ENCODE results near the gene SPATA31D1.

Gene SPATA31D1

GRCh38 chr9:81981883-81982282, 6.7 kb upstream of the SPATA31D1 start:
- TF ChIP-seq CTCF (IDR thresholded peaks at IDR 0.05; ENCODE audit: unreplicated experiment in 3 of 3), result no peak
- Mint-ChIP-seq H3K4me3 (no peak overlapping the region), H3K27me3 (ENCODE audit: low read depth) (no peaks in the 10 kb centered on the region), H3K27ac (no peak overlapping the region), H3K9me3 (peaks cover 3% of the 10 kb centered on the region), H3K36me3 (ENCODE audit: low read depth) (no peaks in the 10 kb centered on the region), H3K4me1 (no peaks in the 10 kb centered on the region)

GRCh38 chr9:81984928-81985327, 3.6 kb upstream of the SPATA31D1 start:
- Mint-ChIP-seq H3K9me3 (no peaks in the 10 kb centered on the region), H3K4me3 (no peak overlapping the region), H3K27ac (no peak overlapping the region), H3K36me3 (ENCODE audit: low read depth) (no peaks in the 10 kb centered on the region), H3K4me1 (no peaks in the 10 kb centered on the region), H3K27me3 (ENCODE audit: low read depth) (no peaks in the 10 kb centered on the region)
- no peak for TF ChIP-seq CTCF (IDR thresholded peaks at IDR 0.05; ENCODE audit: unreplicated experiment in 3 of 3)

GRCh38 chr9:81986051-81986450, 2.5 kb upstream of the SPATA31D1 start:
- Mint-ChIP-seq H3K4me3 (no peak overlapping the region), H3K27ac (no peak overlapping the region)
- no peak for TF ChIP-seq CTCF (IDR thresholded peaks at IDR 0.05; ENCODE audit: unreplicated experiment in 3 of 3)

GRCh38 chr9:81989700-81990099, 1.1 kb downstream of the SPATA31D1 start:
- Mint-ChIP-seq H3K9me3 (peaks cover 4% of the 10 kb centered on the region), H3K4me3 (no peak overlapping the region), H3K36me3 (ENCODE audit: low read depth) (no peaks in the 10 kb centered on the region), H3K4me1 (no peaks in the 10 kb centered on the region), H3K27ac (no peak overlapping the region), H3K27me3 (ENCODE audit: low read depth) (peaks cover 13% of the 10 kb centered on the region)
- no peak for TF ChIP-seq CTCF (IDR thresholded peaks at IDR 0.05; ENCODE audit: unreplicated experiment in 3 of 3)

More at GRCh38 chr9:81986051-81986450, 2.5 kb upstream of the SPATA31D1 start:
- H3K36me3 Mint-ChIP-seq (ENCODE audit: low read depth), result no peaks in the 10 kb centered on the region
- no peaks in the 10 kb centered on the region for H3K4me1 Mint-ChIP-seq
- no peaks in the 10 kb centered on the region for H3K27me3 Mint-ChIP-seq (ENCODE audit: low read depth)
- no peaks in the 10 kb centered on the region for H3K9me3 Mint-ChIP-seq

- Mint-ChIP-seq H3K27ac (no peak overlapping the region), H3K27me3 (ENCODE audit: low read depth) (peaks cover 13% of the 10 kb centered on the region), H3K36me3 (ENCODE audit: low read depth) (no peaks in the 10 kb centered on the region), H3K4me3 (no peak overlapping the region), H3K9me3 (peaks cover 4% of the 10 kb centered on the region), H3K4me1 (no peaks in the 10 kb centered on the region)
- TF ChIP-seq CTCF (IDR thresholded peaks at IDR 0.05; ENCODE audit: unreplicated experiment in 3 of 3), result no peak
These were observed 5.1 kb downstream of the SPATA31D1 start for GRCh38 chr9:81993656-81994055.

GRCh38 chr9:81999806-82000205, 11.2 kb downstream of the SPATA31D1 start:
- no peak overlapping the region for H3K4me3 Mint-ChIP-seq
- no peaks in the 10 kb centered on the region for H3K4me1 Mint-ChIP-seq
- H3K36me3 Mint-ChIP-seq (ENCODE audit: low read depth), result no peaks in the 10 kb centered on the region
- no peak for TF ChIP-seq CTCF (IDR thresholded peaks at IDR 0.05; ENCODE audit: unreplicated experiment in 3 of 3)
- H3K27me3 Mint-ChIP-seq (ENCODE audit: low read depth), result no peaks in the 10 kb centered on the region
- peaks cover 2% of the 10 kb centered on the region for H3K9me3 Mint-ChIP-seq
- no peak overlapping the region for H3K27ac Mint-ChIP-seq
